DMS79 (cell line): ENCODE data around the gene JAM3.
"Not testable (repeated sequence)": the region's sequence is repeated elsewhere in the genome, so short reads cannot be mapped to it uniquely, and the experiment has no call there.

ENCODE experiments used
- DNase-seq: peaks from one replicate; lab custom pipeline; 2025; lab: John Stamatoyannopoulos, UW

JAM3 gene

DNA sequence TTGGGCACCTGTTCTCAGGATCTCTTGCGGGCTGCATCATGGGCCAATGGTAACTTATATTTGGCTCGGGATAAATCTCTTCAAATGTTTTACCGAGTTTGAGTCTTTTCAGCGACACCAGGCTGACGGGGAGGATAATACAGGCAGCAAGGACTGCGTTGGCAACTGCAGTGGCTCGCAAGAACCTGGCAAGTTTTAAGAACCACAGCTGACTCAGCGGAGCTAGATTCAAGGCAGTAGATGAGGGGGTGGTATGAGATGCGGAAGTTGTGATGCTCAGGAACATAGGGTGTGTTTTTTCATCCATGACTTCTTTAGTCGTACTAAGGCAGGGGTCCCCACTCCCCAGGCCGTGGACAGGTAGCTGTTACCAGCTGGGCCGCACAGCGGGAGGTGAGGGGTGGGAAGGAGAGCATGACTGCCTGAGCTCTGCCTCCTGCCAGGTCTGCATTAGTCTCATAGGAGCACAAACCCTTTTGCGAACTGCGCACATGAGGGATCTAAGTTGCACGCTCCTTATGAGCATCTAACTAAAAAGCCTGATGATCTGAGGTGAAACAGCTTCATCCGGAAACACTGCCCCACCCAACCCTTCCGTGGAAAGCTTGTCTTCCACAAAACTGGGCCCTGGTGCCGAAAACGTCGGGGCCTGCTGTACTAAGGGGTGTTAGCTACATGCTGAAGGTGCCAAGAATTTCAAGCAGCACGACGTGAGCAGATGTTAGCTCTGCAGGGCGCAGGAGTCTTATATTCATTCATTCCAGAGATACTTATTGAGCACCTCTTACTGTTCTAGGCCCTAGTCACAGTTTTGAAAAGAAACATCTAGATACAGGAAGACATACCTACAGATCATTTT, 6.4 kb upstream of the JAM3 start:
- no peak for DNase-seq

DNA sequence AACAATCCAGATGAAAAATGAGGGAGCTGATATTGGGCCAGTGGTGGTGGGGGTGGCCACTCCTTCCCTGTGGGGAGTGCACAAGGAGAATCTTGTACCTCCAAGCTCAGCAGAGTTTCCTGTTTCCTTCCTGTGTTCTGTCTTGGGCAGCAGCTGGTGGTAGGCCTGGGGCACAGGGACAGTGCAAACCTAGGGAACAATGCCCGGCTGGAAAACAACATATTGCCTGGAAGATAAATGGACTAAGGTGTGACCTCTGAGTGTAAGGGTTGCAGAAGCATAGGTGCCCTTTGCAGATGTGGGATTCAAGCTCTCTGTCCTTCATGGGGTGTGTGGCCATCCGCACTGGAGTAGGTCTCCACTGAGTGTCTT, 5.8 kb upstream of the JAM3 start:
- DNase-seq = no peak

DNA sequence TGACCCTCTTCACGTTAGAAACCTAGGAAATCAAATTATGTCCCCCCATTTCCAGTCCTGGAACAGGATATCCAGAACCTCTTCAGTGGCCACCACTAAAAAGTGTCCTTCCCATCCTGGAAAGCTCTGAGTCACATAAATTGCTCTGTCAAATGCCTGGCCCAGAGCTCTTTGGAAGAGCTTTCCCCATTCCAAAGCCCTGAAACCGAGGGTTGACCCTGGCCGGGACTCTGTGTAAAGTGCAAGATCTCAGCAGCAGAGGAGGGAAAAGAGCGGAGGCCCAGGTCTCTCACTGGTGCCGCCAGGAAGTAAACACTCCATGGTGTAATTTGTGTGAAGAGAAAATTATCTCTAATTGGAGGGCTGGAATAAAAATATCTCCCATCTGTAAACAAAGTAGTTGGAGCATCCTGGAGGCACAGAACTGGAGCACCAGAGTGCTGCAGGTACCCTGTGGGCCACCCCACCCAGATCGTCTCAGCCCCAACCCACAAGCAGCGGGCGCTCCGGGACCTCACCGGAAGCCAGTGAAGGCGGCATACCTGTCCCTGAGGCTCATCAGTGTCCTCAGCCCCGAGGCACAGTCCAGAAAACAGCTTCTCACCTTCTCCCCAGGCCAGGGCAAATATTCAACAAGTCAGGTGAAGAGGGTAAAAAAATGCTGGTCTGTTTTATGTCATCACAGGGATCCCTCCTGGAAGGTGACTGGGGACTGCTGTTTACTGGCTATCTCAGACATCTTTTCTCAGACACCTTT, 4.7 kb upstream of the JAM3 start:
- no peak for DNase-seq

DNA sequence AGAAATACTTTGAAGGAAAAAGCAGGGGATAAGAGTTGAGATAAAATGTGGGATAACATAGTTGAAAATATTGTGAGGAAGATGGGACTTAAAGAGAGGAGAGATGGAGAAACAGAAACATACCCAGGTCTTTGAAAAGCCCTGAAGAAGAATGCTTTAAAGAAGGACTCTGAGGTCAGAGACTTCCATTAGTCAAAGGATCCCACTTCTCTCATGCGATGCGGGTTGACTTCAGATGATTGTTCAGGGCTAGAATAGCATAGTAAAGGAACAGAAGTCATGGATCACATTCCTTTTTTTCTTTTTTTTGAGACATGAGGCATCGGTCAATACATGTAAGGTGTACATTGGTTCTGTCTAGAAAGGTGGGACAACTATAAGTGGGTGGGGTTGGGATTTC, 3.5 kb upstream of the JAM3 start:
- no peak for DNase-seq

DNA sequence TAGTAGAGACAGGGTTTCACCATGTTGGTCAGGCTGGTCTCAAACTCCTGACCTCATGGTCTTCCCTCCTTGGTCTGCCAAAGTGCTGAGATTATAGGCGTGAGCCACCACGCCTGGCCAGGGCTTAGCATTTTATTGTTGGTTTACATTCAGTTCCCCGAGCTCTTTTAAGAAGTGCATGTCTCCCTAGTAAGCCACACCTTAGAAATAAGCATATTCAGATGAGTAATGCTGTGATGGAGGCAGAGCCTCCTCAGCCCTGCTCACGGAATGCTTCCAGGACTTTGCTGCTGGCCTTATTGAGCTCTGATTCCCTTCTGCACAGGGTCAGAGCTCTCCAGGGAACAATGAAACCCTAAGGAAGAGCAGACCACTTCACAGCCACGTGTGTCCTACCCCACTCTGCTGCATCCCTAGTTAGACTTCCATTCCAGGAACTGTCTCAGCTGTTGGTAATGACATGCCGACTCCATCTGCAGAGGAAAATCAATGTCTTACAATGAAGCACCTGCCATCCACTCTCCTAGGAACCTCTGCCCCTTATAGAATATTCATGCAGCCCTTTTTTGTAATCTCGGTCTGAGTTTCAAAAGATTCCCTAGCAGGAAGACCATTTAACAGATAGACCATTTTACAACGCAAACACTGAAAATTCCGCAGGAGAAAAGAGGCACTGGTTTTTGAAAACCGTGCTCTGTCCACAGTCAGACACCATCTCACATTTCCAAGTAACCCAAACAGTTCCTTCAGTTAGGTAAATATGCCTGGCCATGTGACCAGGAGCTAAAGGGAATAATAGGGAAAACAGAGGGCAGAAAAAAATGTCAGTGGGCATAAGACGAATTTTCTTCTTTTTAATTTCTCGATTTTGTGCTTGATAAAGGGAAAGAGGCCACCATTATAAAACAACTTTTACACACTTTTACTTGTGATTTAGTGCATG, 1.7 kb upstream of the JAM3 start:
- no peak for DNase-seq

DNA sequence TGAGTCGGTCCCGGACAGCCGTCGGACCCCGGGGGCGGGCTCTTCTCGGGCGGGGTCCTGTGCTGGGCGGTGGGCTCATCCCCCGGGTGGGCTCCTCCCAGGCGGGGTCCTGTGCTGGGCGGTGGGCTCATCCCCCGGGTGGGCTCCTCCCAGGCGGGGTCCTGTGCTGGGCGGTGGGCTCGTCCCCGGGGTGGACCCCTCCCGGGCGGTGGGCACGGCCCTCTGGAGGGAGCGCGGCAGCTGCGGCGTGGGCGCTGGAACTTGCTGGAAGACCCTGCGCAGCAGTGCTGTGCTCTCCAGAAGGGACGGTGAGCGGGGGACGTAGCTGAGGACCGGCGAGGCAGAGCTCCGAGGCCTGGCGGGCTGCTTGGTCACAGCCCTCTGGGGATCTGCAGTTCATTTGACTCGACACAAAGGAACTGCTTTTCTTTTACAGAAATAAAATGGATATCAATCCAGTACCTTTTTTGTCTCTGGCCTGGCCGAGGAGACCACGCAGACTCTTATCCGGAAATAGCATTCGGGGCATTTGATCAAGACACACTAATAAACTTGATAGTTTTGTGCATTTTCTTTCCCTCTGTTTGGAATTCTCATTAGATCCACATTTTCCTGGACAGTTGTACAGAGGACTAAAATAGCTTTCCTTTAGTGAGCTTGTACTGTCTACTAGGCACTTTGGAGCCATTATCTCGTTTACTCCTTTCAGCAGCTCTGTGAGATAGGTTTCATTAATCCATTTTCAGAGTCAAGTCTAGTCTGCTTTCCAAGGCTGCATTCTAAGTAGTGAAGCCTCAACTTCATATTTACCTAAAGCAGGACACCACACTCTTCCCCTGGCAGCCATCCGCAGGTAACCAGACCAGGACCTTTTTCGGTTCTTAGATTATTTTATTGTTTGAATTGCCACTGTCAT, 812 bp downstream of the JAM3 start:
- peak; percentile 33 for DNase-seq

DNA sequence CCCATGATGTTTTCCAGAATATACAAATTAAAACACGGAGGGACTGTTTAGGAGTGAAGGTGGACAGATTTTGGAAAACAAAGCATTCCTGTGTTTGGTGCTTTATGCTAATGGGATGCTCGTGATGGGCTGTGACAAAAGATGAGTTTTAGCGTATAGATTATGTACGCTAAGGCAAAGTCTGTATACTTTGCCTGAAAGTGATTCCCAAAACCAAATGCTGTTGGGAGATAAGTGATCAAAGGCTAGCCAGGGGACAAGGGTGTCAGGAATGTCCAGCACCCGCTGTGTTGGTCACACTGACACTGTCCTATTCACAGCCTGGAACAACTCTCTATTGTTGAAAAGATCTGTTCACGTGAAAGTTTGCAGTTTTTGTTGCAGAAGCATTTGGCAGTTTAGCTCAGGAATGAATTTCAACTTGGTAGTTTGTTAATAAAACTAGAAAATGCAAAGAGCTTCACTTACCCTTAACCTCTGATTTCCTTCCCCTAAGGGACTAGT, 1.5 kb downstream of the JAM3 start:
- DNase-seq = no peak

DNA sequence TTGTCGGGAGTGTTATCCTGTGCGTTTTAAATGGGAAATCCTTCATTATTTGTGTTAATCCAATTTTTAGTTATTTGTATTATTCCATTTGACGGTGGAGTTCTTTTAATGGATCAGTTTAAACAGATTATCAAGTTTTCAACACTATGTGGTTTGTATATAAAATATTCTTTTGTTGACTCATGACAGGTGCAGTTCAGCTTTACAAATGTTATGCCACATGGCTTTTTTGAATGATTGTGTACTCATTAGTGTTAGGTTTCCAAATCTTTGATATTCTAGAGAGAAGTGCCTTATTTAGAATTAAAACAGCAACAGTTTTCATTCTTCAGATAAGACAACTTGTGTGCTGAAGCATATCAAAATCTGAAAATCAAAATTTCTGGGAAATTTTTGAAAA, 2.4 kb downstream of the JAM3 start:
- no peak for DNase-seq

DNA sequence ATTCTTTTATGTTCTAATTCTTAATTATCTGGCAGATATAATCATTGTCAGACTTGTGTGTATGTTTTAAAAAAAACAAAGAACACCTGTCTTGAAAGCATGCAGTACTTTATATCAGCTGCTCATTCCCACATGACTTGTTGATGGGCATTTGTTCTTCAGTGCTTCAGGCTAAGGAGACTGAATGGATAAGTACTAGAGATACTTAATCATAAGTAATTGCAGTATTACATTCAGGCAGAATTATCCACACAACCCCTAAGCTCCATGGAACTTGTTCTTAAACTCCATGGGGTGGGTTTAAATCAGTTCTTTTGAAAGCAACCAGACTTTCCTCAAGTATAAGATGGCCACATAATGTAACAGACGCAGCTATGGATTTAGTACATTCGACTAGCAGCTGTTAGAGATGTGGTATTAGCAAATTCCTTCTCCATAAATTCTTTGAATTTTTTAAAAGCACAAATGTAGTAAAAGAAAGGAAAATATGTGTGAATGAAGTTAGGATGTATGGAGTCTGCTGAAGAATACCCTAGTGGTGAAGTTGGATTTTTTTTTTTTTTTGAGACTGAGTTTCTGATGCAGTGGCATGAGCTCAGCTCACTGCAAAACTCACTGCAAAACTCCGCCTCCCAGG, 3.0 kb downstream of the JAM3 start:
- peak; percentile 48 for DNase-seq

DNA sequence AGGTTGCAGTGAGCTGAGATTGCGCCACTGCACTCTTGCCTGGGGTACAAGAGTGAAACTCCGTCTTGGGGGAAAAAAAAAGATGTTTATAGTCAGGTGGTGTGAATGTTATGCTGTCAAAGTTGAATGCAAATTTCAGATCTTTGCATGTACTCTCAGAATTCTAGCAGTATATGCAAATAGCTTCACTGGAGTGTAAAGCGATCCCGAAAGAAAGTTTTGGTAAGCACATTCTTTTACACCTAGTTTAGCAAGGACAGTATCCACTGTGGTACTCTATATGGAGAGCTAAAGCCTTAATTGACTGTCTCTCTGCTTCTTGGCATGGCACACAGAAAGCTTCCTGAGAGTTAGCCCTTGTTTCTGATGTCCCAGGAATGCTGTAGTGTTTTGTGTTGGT, 4.0 kb downstream of the JAM3 start:
- no peak for DNase-seq

DNA sequence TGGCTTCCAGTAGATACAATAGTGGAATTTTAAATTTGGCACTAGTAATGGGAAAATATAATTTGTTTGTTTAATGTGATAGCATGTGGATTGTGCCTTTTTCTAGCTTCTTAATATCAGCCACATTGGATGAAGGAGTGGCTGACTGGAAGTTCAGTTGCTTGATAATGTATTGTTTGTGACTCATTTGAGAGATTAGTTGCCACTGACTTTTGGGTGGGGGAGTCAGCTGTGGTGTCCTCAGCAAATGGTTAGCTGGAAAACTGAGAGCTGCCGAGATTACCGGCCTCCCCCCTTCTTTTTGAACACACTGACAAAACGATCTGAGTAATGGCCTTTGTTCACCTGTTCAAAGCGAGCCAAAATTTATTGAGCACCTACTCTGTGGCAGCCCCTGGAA, 5.5 kb downstream of the JAM3 start:
- DNase-seq = no peak

DNA sequence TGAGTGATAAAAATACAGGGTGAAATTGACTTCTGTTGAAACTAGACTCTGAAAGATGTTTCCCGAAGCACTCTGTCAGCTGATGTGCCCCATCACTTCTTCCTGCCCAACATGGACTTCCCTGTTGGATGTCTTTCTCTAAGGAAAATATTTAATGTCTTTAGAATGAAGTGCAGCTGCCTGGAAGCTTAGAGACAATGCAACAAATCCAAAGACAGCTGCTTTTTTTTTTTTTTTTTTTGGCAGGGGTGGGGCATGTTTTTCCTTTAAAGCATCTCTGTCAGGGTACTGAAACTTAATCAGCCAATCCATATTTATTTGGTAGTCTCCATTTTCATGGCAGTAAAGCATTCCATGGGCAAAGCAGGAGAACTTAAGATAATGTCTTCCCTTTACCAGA, 5.9 kb downstream of the JAM3 start:
- no peak for DNase-seq

DNA sequence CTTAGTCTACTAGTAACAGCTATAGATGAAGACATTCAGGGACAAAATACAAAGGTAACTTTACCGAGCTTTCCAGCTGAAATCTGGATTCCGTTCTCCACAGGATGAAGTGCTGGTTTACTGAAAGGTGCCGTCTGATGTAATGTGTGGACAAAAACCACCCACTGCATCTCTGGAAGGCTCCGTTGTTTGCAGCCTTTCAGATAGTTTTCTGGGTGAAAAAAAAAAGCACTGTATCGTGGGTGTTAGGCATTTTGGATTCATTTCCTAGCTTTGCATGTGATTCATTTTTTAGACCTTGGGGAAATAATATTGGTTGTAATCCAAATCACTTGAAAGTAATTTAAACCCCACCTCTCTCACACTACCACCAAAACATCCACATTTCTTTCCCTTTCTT, 10.4 kb downstream of the JAM3 start:
- DNase-seq = no peak

DNA sequence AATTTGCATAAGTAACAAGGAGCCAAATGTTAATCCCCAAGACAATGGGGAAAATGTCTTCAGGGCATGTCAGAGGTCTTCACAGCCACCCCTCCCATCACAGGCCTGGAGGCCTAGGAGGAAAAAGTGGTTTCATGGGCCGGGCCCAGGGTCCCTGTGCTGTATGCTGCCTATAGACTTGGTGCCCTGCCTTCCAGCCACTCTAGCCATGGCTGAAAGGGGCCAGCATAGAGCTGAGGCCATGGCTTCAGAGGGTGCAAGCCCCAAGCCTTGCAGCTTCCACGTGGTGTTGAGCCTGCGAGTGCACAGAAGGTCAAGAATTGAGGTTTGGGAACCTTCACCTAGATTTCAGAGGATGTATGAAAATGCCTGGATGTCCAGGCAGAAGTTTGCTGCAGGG, 12.4 kb downstream of the JAM3 start:
- DNase-seq = not testable (repeated sequence)

DNA sequence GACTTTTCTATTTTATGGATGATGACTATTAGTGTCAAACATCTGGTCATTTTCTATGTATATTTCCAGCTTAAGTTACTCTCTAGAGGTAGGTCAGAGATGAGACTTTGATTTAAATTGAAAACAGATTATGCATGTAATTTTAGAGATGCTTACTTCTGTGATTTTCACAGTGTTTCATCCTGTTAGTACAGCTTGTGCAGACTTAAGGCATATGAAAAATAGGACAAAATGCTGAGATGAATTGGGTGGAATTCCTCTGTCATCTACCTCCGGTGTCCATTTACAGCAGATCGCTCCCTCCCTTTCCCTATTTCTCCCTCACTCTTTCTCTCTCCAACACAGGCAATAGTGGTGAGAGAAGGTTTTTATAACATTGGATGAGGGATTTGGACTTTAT, 14.1 kb downstream of the JAM3 start:
- DNase-seq = no peak

DNA sequence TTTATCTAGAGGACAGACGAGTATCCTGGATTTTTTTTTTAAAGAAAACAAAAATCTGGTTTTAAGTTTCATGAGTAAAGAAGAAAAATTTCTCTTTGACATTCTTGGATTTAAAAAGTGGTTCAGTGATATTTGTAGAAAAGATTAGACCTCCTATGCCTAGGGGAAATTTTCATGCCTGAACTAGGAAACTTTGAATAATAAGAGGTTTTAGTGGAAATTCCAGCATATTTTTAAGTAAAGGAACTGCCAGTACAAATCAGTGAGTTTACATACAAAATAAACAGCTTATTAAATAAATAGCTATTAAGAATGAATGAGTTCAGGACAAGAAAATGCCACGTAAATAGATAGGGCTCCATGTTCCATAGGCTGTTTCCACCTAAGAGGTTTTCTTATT, 17.5 kb downstream of the JAM3 start:
- DNase-seq = no peak

DNA sequence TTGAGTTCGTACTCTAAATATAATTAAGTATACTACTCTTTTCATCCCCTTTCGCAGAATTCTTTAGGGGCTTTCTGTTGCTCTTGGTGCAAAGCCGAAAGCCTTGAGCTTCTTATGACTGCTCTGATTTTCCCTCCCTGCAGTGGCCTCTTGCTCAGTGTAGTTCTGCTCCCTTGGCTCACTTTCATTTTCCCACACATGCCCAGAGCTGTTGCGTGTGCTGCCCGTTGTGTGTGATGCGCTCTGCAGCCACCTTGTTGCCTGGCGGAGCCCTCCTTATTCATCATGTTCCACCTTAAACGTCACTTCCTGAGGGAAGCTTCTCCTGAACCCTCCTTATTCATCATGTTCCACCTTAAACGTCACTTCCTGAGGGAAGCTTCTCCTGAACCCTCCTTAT, 23.1 kb downstream of the JAM3 start:
- not testable (repeated sequence) for DNase-seq

DNA sequence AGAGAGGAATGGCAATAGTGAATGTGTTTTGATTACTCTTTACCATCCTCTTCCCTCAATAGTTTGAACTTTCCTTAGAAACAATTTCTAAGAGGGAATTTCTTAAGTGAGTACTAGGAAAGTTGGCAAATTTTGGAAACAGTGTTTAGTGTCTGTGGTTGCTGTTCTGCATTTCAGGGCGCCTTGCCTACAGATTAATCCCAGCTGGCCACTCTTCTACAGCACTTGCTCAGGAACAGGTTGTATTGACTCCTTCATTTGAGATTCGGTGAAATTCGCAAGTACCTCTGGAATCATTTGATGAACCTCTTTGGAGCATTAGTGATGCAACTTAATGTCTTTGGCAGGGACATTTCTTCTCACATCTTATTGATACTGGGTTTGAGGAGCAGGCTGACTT, 28.3 kb downstream of the JAM3 start:
- no peak for DNase-seq

DNA sequence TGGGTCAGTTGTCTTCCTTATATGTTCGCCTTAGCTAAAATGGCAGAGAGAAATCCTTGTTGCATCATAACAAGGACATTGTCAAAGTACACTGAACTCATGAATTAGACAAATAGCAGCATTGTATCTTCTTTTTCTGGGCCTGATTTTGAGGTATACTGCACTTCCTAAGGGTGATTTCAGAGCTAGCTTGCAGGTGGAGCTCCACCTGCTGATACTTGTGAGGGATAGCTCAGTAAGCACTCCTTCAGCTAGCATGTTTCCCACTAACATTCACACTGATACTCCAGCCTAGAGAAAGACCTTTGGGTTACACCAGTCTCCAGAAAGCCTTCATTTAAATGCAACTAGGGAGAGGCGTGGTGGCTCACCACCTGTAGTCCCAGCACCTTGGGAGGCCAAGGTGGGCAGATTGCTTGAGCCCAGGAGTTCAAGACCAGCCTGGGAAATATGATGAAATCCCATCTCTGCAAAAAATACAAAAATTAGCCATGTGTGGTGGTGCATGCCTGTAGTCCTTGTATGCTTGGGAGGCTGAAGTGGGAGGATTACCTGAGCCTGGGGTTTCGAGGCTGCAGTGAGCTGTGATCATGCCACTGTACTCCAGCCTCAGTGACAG, 29.8 kb downstream of the JAM3 start:
- DNase-seq = no peak

DNA sequence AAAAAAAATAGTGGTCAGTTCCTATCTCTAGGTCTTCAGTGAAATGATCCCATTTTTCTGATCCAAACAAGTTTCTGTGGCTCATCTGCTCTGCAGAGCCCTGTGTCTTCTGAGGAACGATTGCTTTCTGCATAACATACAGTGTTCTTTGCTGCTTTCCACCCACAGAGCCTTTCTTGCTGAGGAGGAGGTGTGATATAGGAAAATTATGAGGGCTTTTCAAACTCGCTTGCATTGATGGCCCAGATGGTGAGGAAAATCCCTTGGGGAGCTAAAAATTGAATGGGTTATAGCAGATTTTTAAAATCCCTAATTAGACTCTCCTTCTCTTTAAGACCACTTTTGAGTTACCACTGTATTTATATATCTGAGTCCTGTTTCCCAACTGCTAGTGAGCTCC, 31.3 kb downstream of the JAM3 start:
- no peak for DNase-seq
